ENCODE results near the gene PTGS2.

Gene PTGS2

DNA sequence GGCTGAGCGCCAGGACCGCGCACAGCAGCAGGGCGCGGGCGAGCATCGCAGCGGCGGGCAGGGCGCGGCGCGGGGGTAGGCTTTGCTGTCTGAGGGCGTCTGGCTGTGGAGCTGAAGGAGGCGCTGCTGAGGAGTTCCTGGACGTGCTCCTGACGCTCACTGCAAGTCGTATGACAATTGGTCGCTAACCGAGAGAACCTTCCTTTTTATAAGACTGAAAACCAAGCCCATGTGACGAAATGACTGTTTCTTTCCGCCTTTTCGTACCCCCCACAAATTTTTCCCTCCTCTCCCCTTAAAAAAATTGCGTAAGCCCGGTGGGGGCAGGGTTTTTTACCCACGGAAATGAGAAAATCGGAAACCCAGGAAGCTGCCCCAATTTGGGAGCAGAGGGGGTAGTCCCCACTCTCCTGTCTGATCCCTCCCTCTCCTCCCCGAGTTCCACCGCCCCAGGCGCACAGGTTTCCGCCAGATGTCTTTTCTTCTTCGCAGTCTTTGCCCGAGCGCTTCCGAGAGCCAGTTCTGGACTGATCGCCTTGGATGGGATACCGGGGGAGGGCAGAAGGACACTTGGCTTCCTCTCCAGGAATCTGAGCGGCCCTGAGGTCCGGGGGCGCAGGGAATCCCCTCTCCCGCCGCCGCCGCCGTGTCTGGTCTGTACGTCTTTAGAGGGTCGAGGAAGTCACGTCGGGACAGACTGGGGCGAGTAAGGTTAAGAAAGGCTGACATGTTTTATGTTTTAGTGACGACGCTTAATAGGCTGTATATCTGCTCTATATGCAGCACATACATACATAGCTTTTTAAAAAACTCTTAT is at the start of gene PTGS2:
PTGS2 (minus strand) TSS at position 179 of the 817 bp plus-strand sequence; CDS start at position 46, 133 bp downstream.
- peak; percentile 60 for DNase-seq

DNA sequence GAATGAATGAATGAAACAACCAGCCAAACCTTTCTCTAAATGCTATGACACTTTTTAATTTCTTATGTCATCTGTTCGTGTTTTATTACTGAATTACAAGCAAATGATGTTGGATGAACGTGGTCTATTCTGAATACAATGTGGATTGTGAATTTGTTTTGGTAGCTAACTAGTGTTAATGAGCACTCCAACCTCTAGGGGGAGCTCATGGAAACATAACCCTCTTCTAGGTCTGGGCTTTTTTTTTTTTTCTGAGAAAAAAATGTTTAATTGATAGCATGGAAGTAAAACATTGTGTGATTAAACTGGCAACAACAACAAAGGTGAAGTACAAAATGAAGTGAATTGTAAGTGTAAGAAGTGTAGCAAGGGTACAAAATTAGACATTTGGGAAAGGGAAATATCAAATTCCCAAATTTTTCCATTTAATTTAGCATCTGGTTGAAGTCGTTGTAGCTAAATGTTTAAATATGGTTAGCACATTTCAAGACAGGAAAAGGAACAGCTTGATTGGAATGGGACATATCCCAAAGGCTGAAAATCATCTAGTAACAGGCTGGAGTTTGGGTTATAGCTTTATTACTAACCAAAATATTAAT is 42.6 kb upstream of the PTGS2 start:
- DNase-seq = no peak

DNA sequence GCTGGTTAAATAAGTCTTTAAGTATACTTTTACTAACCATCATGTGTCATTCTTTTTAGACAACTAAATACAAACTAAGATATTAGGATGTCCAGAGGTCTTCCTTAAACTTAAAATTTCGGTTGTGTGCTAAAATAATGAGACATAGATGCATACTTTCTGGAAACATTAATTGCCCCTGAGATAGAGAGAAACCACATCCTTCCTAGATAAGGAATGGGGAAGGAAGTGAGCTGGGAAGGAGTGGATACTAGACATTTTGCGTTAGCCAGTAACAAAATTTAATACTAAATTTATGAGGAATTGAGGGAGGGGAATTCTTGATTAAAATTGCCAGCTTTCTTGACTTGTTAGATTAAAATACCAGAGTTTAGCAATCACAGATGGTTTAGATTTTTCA is 37.1 kb upstream of the PTGS2 start:
- no peak for DNase-seq

GRCh38 chr1:186715887-186716809 is 35.9 kb upstream of the PTGS2 start:
- no peak for DNase-seq

- DNase-seq = no peak
These were observed 30.5 kb upstream of the PTGS2 start for GRCh38 chr1:186710696-186711095.

GRCh38 chr1:186708694-186709097 is 28.5 kb upstream of the PTGS2 start:
- no peak for DNase-seq

DNA sequence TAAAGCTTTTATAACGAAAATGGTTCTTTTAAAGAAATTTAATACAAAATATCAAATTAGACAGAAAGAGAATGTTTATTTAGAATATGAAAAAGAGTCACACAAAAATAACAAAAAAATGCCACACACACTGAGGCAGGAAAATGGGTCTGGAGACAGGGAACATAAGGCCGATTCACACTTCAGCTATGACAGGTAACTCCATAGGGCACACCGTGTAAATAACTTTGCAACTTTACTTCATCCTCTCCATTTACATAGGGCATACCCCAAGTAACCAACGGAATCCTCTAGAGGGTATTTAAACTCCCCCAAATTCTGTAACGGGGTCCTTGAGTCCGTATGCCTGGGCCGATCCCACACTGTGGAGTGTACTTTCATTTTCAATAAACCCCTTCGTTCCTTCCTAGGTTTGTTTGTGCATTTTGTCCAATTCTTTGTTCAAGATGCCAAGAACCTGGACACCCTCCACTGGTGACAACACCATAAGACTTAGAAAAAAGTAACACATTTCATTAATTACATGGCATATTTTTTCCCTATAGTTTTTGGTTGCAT is 23.1 kb upstream of the PTGS2 start:
- DNase-seq = no peak

DNA sequence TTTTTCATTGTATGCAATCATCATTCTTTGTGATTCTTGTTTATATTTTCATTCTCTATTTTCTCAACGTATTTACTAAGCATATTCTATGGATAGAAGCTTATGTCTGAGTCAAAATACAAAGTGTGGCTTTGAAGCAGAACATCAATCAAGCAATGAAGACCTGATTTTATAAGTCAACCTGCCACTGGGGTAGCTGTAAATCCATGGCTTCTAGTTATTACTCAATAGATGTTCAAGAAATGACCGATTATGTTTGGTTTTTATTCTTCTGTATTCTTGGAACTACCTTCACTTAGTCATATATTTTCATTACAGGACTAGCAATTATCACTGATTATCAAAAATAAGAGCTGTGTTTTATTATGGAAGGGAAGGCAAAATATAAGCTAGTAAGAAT is 20.5 kb upstream of the PTGS2 start:
- no peak for DNase-seq

GRCh38 chr1:186699519-186699918 is 19.3 kb upstream of the PTGS2 start:
- no peak for DNase-seq

DNA sequence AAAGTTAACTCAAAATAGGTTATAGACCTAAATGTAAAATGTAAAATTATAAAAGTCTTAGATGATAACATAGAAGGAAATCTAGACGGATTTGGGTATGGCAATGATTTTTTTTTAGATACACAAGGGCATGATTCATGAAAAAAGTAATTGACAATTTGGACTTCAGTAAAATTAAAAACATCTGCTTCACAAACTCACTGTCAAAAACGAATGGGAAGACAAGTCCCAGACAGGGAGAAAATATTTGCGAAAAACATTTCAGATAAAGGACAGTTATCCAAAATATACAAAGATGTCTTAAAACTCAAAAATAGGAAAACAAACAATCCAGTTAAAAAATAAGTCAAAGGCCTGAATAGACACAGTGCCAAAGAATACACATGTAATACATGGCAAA is 9.7 kb upstream of the PTGS2 start:
- DNase-seq = no peak

- no peak for DNase-seq
These were observed 9.2 kb upstream of the PTGS2 start for GRCh38 chr1:186689376-186689775.

DNA sequence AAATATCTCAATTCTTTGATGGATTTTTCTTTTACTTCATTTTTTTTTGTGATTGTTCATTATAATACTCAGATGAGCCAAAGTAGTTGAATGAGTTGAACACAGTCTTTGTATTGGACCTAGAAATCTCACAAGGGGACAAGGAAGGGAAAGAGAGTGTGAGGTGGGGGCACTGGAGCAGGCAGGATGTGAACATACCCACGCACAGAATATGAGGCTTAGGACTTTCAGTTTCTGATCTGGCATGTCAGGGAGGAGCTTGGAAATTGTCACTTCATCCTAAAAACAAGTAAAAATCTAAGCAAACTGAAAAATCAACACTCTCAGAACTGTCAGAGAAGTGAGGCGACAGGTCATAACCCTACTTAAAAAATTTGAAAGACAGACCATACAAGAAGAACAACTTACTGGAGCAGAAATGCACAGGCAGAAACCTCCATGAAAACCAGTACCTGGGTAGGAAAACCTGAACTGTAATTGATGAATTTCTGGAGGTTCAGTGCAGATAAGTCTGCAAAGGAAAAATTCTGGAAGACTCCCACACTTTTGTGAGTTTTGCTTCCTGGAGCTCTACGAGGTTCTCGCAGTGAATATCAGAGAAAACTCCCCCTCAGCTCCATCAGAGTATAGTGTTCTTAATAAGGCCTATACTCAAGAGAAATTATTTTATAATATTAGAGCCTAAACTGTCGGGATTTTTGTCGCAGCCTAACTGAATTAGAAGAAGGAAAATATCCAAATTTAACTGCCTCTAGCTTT is 3.6 kb upstream of the PTGS2 start:
- no peak for DNase-seq

DNA sequence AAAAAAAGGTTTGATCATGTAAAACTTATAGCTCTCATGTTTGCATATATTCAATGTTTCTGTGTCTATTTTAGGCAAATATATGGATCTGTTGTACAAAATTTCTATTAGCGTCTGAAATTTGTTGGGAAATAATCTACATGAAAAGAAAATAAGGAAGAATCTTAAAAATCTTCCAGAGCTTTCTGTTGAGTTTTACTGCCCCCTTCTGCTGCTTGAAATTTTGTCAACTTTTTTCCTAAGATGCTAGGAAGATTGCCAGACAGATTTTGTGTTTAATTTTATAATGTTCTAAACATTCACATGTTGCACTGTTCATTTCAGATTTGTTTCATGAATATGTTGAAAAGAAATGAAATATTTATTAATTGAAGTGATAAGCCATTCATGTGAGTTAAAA is 2.5 kb upstream of the PTGS2 start:
- DNase-seq = no peak

GRCh38 chr1:186681801-186682200 is 1.6 kb upstream of the PTGS2 start:
- no peak for DNase-seq

GRCh38 chr1:186681121-186681520 is 898 bp upstream of the PTGS2 start:
- DNase-seq = no peak

- no peak for DNase-seq
These were observed 339 bp downstream of the PTGS2 start for GRCh38 chr1:186679924-186680244.

GRCh38 chr1:186678155-186678554 is 2.1 kb downstream of the PTGS2 start:
- DNase-seq = no peak

DNA sequence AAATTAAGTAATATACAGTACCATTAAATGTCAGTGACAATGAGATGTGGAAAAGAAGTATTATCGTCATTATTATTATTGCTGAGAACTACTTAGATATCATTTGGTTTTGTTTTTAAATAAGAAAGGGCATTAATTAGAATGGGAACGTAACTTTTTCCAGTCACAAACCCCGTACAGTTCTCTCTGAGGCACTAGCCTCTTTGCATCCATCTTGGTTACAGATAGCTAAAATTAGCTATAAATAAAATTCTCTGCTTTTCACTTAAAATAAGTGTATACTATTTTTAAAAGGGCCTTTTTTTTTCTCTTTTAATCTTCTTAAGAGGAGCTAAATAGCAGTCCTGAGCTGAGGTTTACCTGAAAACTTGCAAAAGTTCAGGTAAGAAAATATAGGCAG is 7.6 kb downstream of the PTGS2 start:
- no peak for DNase-seq

DNA sequence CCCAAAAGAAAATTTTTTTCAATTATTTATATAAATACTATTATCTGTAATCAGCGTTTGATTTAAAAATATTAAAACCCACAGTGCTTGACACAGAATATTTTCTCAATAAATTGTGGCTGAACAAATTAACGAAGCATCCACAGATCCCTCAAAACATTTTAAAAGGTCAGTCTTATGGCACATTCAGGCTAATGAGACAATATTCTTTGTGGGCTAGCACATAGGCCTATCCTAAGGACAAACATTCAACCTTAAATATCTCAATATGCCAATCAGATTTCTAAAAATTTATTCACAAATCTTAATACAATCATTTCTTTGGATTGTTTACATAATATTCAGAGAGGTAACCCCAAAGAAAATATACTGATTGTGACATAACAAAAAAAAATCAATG is 8.1 kb downstream of the PTGS2 start:
- DNase-seq = no peak

DNA sequence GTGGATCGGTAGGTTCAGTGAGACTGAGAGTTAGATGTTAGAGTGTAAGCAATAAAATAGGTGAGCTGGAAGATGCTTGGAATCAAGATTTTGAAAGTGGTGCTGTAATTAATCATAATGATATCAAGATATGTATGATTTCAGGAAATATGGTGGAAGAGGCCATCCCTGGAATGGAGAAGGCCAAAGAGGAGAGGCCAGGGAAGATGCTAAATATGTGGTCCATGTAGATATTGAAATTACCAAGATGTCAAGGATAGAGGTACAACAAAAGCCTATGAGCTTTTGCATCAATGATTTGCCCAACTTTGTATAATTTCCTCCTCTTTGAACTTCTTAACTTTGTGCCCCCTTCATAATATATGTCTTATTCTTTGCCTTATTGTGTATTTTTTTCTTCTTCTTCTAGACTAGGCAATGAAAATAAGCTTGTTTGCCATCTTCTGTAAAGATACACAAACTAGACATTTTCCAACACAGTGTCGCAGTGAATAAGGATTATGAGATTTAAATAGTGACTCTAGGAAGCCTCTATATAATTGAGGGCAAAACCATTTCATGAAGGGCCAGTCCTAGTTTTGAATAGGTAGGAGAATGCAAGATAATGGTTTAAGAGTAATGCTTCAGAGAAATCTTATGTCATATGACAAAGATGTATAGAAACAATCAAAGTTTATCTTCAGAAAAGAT is 8.9 kb downstream of the PTGS2 start:
- no peak for DNase-seq

DNA sequence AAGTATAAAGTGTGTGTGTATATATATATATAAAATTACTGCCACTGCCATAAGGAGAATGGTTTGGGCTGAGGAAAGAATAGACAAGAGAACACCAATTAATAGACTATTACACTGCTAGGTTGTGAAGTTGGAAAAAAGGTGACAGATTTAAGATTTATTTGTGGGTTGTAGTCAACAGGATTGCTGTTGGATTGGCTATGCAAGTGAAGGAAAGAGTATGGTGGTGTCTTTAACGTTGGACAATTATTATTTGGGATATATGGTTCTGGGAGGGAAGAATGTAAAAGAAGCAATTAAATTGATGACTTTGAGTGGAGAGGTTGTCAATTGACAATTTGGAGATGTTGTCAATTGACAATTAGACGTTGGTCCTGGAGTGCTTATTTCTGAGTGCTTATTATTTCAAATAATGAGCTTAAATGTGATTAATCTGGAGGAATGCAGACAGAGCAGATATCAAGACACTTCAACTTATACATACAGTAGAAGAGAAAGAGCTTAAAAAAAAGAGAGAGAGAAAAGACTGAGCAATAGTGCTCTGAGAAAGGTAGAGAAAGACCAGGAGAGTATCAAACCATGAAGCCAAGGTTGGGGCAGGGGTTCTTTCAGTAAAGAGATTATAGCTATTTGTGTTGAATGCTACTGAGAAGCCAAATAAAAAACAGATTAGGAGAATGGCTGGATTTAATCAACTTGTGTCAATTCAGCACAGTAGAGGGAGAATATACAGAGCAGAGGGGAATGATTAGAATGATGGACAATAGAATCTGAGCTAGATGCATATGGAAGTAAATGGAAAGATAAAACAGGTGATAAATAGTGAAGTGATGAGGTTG is 9.7 kb downstream of the PTGS2 start:
- no peak for DNase-seq
